ENCODE results near the gene D2HGDH.
"Not testable (repeated sequence)": the region's sequence is repeated elsewhere in the genome, so short reads cannot be mapped to it uniquely, and the experiment has no call there.

The D2HGDH gene

GRCh38 chr2:241771286-241772062, 37.0 kb downstream of the D2HGDH start:
- DNase-seq: no peak

- no peak for DNase-seq
These were observed 37.7 kb downstream of the D2HGDH start for GRCh38 chr2:241772063-241772499.

DNA sequence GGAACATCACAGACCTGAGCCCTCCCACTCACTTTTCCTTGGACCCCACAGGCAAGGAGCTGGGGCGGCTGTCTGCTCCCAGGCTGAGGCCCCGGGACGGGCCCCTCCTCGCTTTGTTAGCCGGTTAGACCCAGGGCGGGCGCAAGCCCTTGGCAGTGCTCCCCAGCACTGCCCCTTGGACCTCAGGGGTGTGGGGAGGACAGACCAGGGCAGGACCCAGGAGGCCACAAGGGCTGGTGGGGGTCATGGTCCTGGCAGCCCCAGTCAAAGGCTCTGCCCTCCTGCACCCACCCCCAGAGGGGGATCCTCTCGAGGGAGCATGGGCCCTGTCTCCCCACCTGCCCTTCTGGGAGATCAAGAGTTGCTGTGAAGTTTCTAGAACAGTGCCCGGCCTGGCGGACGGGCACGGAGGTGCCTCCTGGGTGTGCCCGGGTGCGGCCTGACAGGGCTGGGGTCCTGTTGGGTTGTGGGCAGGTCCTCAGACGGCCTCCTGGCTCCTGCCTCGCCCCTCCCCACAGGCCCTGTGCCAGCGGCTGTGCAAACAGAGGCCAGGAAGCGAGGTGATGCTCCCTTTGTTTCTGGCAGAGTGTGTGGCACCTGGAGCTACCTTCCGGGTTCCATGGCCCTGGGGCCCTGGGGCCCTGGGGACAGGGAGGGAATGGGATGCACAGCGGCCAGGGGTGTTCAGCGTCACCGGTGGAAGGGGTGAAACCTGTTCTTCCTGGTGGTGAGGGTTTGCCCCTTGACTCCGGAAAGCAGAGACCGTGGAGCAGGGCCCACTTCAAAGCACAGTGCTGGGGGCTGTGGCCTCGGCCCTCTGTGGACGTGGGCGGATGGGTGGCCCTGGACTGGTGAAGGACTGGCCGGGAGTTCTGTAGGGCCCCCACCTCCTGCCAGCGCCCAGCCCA, 39.3 kb downstream of the D2HGDH start:
- DNase-seq: no peak

GRCh38 chr2:241774419-241775222, 40.2 kb downstream of the D2HGDH start:
- DNase-seq: no peak

GRCh38 chr2:241775223-241776177, 41.1 kb downstream of the D2HGDH start:
- no peak for DNase-seq

- no peak for DNase-seq
These were observed 42.1 kb downstream of the D2HGDH start, which contains the start of gene GAL3ST2 for GRCh38 chr2:241776336-241777169. GAL3ST2 (plus strand) TSS chr2:241776822; CDS start chr2:241776956, 134 bp downstream.

GRCh38 chr2:241777170-241777685, 42.8 kb downstream of the D2HGDH start:
- DNase-seq: no peak

GRCh38 chr2:241777686-241778627, 43.5 kb downstream of the D2HGDH start:
- DNase-seq: no peak

DNA sequence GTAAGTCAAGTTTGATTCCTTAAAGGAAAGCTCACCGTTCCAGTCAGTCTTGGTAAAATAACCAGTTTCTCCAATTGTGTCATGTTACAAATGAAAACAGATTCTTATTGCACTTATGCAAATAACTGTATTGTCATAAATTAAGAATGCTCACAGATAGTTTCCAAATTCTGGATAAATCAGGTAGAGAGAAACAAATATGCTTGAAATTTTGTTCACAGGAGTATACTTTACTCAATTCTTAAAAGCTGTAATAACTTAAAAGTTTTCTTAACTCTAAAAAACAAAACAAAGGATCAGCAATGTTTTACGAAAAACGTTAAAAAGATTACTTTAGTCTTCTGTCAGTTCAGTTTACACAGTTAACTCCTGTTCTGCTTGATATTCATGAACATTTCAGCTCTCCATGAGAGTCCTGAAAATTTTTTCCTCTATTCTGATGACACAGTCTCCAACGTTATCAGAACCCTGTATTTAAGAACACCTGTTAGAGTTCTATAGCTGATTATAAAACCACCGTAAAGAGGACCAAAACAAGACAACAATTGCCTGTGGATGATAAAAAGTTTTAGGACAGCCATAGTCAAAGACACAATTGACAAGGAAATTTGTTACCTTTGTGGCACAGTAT, 46.6 kb downstream of the D2HGDH start:
- DNase-seq: no peak

- DNase-seq: not testable (repeated sequence)
These were observed 47.6 kb downstream of the D2HGDH start for GRCh38 chr2:241782053-241782452.

- DNase-seq: no peak
These were observed 53.7 kb downstream of the D2HGDH start for GRCh38 chr2:241788135-241788534.

DNA sequence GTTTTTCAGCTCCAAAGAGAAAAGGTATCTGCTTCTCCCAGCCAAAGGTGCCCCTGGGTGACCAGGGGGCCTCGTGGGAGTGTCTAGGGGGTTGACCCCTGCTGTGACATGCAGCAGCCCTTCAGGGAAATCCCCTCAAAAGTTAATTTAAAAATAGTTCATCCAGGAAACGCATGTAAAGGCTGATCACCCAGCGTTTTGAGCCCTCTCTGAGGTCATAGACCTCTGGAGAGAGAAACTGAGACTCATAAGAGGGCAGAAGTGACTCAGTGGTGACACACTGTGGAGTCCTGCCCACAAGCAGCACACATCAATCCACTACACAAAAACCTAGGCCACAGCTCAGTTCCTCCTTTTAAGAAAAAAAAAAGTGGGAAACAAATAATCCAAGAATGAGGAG, 54.1 kb downstream of the D2HGDH start:
- DNase-seq: no peak

GRCh38 chr2:241791385-241791784, 57.0 kb downstream of the D2HGDH start:
- DNase-seq: not testable (repeated sequence)

DNA sequence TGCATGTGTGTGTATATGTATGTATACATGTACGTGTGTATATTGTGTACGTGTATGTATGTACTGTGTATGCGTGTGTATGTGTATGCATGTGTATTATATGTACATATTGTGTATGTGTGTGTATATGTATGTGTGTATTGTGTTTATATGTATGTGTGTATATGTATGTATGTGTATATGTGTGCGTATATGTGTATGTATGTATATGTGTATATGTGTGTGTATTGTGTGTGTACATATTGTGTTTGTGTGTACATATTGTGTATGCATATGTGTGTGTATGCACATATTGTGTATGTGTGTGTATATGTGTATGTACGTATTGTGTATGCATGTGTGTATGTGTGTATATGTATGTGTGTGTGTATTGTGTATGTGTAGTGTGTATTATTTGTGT, 59.0 kb downstream of the D2HGDH start:
- no peak for DNase-seq

GRCh38 chr2:241794250-241794823, 59.9 kb downstream of the D2HGDH start:
- DNase-seq: no peak

- no peak for DNase-seq
These were observed 60.9 kb downstream of the D2HGDH start for GRCh38 chr2:241795021-241795999.

GRCh38 chr2:241796209-241796608, 61.8 kb downstream of the D2HGDH start:
- no peak for DNase-seq
